ENCODE measurements around the gene ZSWIM7. TPM values are rescaled to one million over a fixed set of nuclear protein-coding genes. Genes with fewer than 3 reads are reported as not detected.

The ZSWIM7 gene
- total RNA-seq, 1 donor from 2014 or later: 27.4 TPM

DNA sequence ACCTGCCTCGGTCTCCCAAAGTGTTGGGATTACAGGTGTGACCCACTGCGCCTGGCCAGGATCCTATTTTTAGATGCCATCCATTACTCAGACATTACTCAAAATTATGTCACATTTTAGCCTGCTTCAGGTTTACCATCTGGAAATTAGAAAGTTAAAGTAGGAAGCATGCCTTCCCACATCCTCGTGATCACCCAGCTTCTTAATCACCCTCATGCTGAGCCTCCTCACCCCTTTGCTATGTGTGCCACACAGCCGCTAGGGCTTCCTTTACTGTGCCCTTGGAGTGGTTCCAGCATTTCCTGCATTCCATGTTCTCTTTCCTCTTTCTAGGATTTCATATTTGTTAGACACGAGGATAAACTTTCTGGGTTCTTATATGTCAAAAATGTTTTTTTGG, 45.3 kb downstream of the ZSWIM7 start:
- Histone ChIP-seq H3K9me3 (no peaks in the 10 kb centered on the region), H3K27ac (no peak overlapping the region), H3K4me1 (peaks cover 7% of the 10 kb centered on the region), H3K4me3 (no peak overlapping the region), H3K36me3 (no peaks in the 10 kb centered on the region), H3K27me3 (no peaks in the 10 kb centered on the region)
- TF ChIP-seq, protein P1, sequence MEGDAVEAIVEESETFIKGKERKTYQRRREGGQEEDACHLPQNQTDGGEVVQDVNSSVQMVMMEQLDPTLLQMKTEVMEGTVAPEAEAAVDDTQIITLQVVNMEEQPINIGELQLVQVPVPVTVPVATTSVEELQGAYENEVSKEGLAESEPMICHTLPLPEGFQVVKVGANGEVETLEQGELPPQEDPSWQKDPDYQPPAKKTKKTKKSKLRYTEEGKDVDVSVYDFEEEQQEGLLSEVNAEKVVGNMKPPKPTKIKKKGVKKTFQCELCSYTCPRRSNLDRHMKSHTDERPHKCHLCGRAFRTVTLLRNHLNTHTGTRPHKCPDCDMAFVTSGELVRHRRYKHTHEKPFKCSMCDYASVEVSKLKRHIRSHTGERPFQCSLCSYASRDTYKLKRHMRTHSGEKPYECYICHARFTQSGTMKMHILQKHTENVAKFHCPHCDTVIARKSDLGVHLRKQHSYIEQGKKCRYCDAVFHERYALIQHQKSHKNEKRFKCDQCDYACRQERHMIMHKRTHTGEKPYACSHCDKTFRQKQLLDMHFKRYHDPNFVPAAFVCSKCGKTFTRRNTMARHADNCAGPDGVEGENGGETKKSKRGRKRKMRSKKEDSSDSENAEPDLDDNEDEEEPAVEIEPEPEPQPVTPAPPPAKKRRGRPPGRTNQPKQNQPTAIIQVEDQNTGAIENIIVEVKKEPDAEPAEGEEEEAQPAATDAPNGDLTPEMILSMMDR (IDR thresholded peaks at IDR 0.05): no peak
- ATAC-seq (peak; percentile 66), DNase-seq (no peak)
- intact Hi-C loops (cut with DNase I): no loop called here

DNA sequence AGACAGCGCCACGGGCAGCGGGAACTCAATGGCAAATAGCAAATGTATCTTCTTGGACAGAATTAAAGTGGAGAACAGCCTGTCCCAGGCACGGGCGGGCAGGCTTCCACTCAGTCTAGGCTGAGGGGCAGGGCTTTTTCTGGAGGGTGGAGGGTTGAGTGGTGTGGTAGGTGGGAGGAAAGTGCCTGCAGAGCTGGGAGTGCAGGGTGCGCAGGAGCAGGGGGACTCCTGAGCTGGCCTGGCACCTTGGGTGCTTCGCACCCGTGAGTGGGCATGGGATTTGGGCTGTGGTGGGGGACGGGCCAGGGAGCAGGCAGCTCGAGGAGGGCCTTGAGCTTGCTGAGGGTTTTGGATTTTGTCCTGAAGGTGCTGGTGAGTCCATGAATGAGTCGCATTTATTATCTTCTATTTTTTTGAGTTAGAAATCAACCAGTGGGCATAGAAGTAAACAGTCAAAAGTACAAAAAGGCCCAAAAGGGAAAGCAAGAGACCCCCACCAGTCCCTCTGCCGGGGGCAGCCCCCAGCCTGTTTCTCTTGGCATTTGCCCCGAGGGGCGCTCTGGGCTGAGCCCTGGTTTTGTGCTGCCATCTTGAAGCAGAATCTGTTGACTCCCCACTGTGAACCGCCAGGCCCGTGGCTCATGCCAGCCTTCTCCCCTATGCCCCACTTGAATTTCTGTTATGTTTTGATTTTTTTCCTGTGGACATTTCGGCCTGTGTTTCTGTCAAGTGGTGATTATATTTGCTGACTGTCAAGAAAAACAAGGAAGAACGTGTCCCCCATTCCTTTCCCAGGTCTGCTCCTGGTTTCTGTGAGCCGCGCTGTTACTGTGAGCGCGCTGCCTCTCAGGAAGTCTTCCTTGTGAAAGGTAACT, 46.4 kb downstream of the ZSWIM7 start:
- ATAC-seq (no peak), DNase-seq (no peak)
- no peaks in the 10 kb centered on the region for H3K9me3 ChIP-seq
- no peak overlapping the region for H3K4me3 ChIP-seq
- intact Hi-C loops (cut with DNase I): no loop called here
- H3K36me3 ChIP-seq: no peaks in the 10 kb centered on the region
- no peaks in the 10 kb centered on the region for H3K27me3 ChIP-seq
- no peaks in the 10 kb centered on the region for H3K4me1 ChIP-seq
- no peak overlapping the region for H3K27ac ChIP-seq
- TF ChIP-seq, protein P1 (IDR thresholded peaks at IDR 0.05): no peak

DNA sequence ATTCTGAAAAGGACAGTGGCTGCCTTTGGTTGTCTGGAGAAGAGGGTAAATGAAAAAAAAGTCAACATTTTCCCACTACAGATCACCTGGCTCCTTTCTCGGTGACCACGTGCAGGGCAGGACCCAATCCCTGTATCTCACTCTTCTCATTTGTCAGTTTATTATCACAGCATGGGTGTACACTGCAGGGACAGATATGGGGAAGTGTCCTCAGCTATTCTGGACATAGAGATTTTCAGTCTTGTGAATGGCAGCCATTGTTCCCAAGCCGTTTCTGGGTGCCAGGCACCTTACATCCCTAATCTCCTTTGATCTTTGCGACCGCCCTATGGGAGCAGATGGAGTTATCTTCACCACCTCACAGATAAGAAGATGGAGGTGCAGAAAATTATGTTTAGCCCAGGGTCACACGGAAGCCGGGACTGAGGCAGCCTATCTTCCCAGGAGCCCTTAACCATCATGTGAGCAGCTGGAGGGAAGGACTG, 47.4 kb downstream of the ZSWIM7 start:
- intact Hi-C loops (cut with DNase I): no loop called here

DNA sequence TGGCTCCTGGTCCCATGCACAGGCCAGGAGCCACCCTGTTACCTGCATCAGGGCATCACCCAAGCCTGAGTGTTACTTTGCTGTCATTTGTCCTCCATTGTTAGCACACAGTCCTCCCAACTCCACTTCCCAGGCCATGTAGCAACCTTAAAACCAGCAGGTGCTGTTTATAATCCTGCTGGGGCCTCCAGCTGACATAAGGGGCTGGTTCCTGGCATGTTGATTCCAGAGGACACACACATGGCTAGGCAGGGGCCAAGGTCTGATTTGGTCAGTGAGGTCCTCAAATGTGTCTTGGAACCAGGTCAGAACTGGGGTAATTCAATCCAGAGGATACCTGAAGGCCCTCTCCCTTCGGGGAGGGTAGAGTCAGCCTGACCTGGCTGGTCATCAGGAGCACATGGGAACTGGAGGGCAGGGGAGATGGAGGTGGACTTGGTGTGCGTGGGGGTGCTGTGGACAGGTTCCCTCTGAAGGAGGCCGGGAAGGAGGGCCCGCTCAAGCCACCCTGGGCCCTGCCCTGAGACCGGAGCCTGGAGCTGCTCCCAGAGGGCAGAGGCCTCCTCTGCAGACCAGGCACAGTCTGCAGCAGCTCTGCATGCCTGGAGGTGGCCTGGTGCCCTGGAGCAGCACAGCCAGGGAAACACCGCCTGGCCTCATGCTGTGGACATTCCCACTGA, 48.0 kb downstream of the ZSWIM7 start:
- Histone ChIP-seq H3K27ac (no peak overlapping the region), H3K27me3 (no peaks in the 10 kb centered on the region), H3K4me1 (no peaks in the 10 kb centered on the region), H3K9me3 (no peaks in the 10 kb centered on the region), H3K4me3 (no peak overlapping the region), H3K36me3 (no peaks in the 10 kb centered on the region)
- no peak for ATAC-seq
- intact Hi-C loops (cut with DNase I): no loop called here
- TF ChIP-seq, protein P1 (IDR thresholded peaks at IDR 0.05): no peak
- no peak for DNase-seq

More for the DNA sequence above, 47.4 kb downstream of the ZSWIM7 start:
- TF ChIP-seq, protein P1 (IDR thresholded peaks at IDR 0.05): no peak
- no peak for ATAC-seq
- no peaks in the 10 kb centered on the region for H3K9me3 ChIP-seq
- no peak overlapping the region for H3K4me3 ChIP-seq
- H3K4me1 ChIP-seq: no peaks in the 10 kb centered on the region
- no peak for DNase-seq
- no peaks in the 10 kb centered on the region for H3K36me3 ChIP-seq
- no peak overlapping the region for H3K27ac ChIP-seq
- no peaks in the 10 kb centered on the region for H3K27me3 ChIP-seq

DNA sequence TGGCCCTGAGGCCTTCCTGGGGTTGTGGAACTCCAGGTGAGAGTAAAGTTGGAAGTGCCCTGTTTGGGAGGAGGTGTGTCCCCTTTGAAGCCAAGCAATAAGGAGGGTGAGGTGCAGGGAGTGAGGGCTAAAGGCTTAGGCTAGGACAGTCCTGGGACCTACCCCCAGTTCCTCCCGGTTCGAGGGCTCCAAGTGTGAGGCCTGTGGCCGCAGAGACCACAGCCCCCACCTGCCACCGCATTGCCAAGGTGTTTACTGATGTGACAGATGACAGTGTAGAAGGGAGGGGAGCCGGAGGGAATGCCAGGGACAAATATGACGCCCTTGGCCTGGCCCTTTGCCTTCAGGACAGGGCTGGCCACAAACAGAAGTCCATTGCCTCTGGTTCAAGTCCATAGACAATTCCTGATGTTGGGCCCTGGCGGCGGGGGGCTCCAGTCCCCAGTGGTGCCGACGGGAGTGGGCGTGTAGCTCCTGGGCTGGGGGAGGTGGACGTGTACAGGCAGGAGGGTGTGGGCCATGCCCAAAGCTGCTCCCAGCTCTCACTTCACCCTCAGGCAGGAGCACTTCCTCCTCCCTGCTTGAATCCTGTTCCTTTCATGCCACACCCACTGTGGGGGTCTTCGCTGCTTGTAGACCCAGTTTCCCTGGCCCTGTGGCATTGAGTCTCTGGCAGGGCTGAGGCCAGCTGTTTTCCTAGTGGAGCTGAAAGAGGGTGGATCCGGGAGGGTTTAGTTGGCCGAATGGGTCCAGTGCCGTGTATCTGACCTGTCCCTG, 51.3 kb downstream of the ZSWIM7 start:
- Histone ChIP-seq H3K4me1 (peaks cover 17% of the 10 kb centered on the region), H3K27ac (no peak overlapping the region), H3K27me3 (no peaks in the 10 kb centered on the region), H3K9me3 (no peaks in the 10 kb centered on the region), H3K36me3 (no peaks in the 10 kb centered on the region), H3K4me3 (no peak overlapping the region)
- intact Hi-C loops (cut with DNase I): no loop called here
- ATAC-seq (no peak), DNase-seq (no peak)
- TF ChIP-seq, protein P1 (IDR thresholded peaks at IDR 0.05): no peak

All from upper lobe of right lung (tissue), 1 donor.